Pulmonary artery endothelial cell (primary cell): ENCODE data around the gene TMEM260. TPM values are rescaled to one million over a fixed set of nuclear protein-coding genes. Genes with fewer than 3 reads are reported as not detected.
"Not testable (repeated sequence)": the region's sequence is repeated elsewhere in the genome, so short reads cannot be mapped to it uniquely, and the experiment has no call there.

Experiments
- DNase-seq: peaks from one replicate; pipeline ENCODE4 v3.0.0-alpha.2; 2011; ENCODE audit warnings: low read depth, low spot score
- total RNA-seq: library from RNA; depleted of rRNA; stranded (reverse); fragments of >200 nt; gene quantifications from 2 replicates; pipeline ENCODE4 v1.2.3, GENCODE V29; 2014

Gene TMEM260
- total RNA-seq, 1 donor from 2014 or later, result 10.3 TPM

GRCh38 chr14:56598519-56598918 is 18.9 kb downstream of the TMEM260 start:
- no peak for DNase-seq

GRCh38 chr14:56603648-56604047 is 24.1 kb downstream of the TMEM260 start:
- no peak for DNase-seq

GRCh38 chr14:56608689-56609088 is 29.1 kb downstream of the TMEM260 start:
- no peak for DNase-seq

- not testable (repeated sequence) for DNase-seq
These were observed 32.1 kb downstream of the TMEM260 start for GRCh38 chr14:56611663-56612062.

GRCh38 chr14:56617084-56617483 is 37.5 kb downstream of the TMEM260 start:
- DNase-seq, result no peak

GRCh38 chr14:56630707-56631106 is 51.1 kb downstream of the TMEM260 start:
- no peak for DNase-seq

- no peak for DNase-seq
These were observed 52.6 kb downstream of the TMEM260 start for GRCh38 chr14:56632195-56632594.

GRCh38 chr14:56633544-56633943 is 53.9 kb downstream of the TMEM260 start:
- no peak for DNase-seq

GRCh38 chr14:56635041-56635440 is 55.4 kb downstream of the TMEM260 start:
- no peak for DNase-seq

- no peak for DNase-seq
These were observed 67.9 kb downstream of the TMEM260 start for GRCh38 chr14:56647493-56647892.

- no peak for DNase-seq
These were observed 69.1 kb downstream of the TMEM260 start for GRCh38 chr14:56648508-56649301.

- DNase-seq, result no peak
These were observed 69.8 kb downstream of the TMEM260 start for GRCh38 chr14:56649382-56649781.

GRCh38 chr14:56650048-56650447 is 70.5 kb downstream of the TMEM260 start:
- no peak for DNase-seq

GRCh38 chr14:56650979-56651378 is 71.4 kb downstream of the TMEM260 start:
- DNase-seq, result no peak

- no peak for DNase-seq
These were observed 78.0 kb downstream of the TMEM260 start for GRCh38 chr14:56657604-56658003.

GRCh38 chr14:56659378-56659777 is 79.8 kb downstream of the TMEM260 start:
- DNase-seq, result no peak

- peak; percentile 29 for DNase-seq
These were observed 80.5 kb downstream of the TMEM260 start for GRCh38 chr14:56659964-56660551.

- DNase-seq, result no peak
These were observed 81.2 kb downstream of the TMEM260 start for GRCh38 chr14:56660677-56661389.

- no peak for DNase-seq
These were observed 81.9 kb downstream of the TMEM260 start for GRCh38 chr14:56661478-56661877.

- no peak for DNase-seq
These were observed 85.3 kb downstream of the TMEM260 start for GRCh38 chr14:56664811-56665421.

- DNase-seq, result no peak
These were observed 86.7 kb downstream of the TMEM260 start for GRCh38 chr14:56666294-56666693.

- DNase-seq, result peak; percentile 15
These were observed 87.1 kb downstream of the TMEM260 start for GRCh38 chr14:56666716-56667115.
